Measurements from ENCODE around the gene CCDC159. TPM values are rescaled to one million over a fixed set of nuclear protein-coding genes. Genes with fewer than 3 reads are reported as not detected.
"Not testable (repeated sequence)": the region's sequence is repeated elsewhere in the genome, so short reads cannot be mapped to it uniquely, and the experiment has no call there.

The CCDC159 gene, protein sequence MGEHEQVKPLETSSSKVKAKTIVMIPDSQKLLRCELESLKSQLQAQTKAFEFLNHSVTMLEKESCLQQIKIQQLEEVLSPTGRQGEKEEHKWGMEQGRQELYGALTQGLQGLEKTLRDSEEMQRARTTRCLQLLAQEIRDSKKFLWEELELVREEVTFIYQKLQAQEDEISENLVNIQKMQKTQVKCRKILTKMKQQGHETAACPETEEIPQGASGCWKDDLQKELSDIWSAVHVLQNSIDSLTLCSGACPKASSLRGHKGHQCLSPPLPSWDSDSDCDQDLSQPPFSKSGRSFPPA
- 44.4 TPM for total RNA-seq

DNA sequence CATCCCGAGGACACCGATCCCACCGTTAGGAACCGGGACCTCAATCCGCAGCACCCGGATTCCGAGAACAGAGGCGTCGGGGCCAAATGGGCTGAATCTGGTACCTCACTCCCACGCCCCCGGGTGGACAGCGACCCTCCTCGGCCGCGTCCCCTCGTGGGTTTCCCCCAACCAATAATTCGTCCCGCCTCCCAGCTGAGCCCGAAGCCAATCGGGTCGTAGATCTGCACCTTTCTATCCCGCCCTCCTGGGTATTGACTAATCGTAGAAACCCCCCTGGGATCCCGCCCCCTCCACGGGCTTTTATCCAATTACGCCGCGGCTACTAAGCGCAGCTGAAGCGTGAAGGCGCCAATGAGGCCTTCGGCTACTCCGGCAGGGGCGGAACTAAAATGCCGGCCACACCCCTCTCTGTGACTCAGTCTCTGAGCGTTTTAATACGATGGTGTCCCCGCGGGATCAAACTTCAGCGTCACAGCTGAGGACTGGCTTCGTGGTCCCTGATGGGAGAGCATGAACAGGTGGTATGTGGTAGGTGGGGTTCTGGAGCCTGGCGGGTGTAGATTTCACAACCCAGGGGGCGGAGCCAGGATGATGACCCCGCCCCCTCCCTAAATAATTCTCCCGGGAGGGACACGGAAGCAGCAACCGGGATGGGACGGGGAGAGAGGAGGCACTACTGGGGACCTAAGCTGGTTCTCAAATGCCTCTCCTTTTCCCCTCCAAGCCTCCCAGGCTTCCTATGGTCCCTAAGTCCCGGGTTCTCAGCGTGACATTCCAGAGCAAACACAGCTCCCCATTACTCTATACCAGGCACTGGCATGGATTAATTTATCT, at the start of gene CCDC159, which contains the start of gene TMEM205:
CCDC159 (plus strand) TSS at position 416 of the 837 bp plus-strand sequence; CDS start at position 504, 88 bp downstream.
TMEM205 (minus strand) TSS at position 165 of the 837 bp plus-strand sequence. CDS start 649 bp downstream, outside the sequence.
- peak; percentile 100 for DNase-seq (ENCODE audit: low spot score)

DNA sequence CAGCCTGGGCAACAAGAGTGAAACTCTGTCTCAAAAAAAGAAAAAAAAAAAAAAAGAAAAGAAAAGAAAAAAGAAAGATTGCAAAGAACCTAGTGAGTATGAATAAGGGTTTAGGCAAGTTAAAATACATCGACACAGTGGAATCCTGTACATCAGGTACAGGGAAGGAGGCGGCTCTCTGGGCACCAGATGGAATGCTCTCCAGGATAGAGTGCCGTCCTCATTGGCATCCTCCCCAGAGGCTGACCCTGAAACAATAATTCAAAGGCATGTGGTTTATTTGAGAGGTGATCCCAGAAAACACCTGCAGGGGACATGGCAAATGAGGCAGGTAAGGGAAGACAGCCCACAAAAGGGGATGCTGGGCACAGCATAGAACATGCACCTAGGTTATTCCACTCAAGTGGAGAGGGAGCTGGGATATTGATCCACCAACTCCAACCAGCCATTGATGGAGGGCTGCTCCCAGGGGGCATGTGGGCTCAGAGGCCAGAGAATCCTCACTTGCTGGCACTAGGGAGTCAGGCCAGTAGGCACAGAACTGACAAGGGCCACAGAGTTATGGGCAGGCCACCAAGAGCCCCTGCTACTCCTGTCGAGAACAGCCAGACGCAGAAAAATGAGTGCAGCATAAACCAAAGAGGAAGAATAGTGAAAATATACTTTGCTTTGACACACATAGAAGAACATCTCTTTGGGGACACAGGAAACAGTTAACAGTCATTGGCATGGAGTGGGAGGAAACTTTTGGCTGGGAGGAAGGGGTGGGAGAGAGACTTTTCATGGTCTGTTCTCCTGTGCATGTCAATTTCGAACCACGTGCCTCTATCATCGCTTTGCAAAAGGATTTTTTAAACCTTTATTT, 46.1 kb upstream of the CCDC159 start:
- no peak for DNase-seq (ENCODE audit: low spot score)

- DNase-seq (ENCODE audit: low spot score), result no peak
These were observed 45.6 kb upstream of the CCDC159 start for GRCh38 chr19:11300811-11301120.

GRCh38 chr19:11304936-11305335, 41.4 kb upstream of the CCDC159 start:
- DNase-seq (ENCODE audit: low spot score), result no peak

GRCh38 chr19:11306337-11306736, 40.0 kb upstream of the CCDC159 start:
- no peak for DNase-seq (ENCODE audit: low spot score)

DNA sequence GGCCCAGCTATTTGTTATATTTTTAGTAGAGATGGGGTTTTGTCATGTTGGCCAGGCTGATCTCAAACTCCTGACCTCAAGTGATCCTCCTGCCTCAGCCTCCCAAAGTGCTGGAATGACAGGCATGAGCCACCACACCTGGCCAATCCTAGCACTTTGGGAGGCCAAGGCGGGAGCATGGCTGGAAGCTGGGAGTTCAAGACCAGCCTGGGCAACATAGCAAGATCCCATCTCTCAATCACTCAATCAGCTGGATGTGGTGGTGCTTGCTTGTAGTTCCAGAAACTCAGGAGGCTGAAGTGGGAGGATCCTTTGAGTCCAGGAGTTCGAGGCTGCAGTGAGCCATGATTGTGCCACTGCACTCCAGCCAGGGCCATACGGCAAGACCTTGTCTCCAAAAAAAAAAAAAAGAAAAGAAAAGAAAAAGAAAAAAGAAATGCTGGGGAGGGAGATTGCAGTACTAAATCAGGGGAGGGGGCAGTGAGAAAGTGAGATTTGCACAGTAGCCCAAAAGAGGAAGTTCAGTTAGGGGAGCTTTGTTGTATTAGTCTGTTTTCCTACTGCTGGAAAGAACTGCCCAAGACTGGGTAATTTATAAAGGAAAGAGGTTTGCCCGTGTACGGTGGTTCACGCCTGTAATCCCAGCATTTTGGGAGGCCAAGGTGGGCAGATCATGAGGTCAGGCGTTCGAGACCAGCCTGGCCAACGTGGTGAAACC, 25.9 kb upstream of the CCDC159 start:
- DNase-seq (ENCODE audit: low spot score), result not testable (repeated sequence)

- no peak for DNase-seq (ENCODE audit: low spot score)
These were observed 24.9 kb upstream of the CCDC159 start for GRCh38 chr19:11321191-11322126.

DNA sequence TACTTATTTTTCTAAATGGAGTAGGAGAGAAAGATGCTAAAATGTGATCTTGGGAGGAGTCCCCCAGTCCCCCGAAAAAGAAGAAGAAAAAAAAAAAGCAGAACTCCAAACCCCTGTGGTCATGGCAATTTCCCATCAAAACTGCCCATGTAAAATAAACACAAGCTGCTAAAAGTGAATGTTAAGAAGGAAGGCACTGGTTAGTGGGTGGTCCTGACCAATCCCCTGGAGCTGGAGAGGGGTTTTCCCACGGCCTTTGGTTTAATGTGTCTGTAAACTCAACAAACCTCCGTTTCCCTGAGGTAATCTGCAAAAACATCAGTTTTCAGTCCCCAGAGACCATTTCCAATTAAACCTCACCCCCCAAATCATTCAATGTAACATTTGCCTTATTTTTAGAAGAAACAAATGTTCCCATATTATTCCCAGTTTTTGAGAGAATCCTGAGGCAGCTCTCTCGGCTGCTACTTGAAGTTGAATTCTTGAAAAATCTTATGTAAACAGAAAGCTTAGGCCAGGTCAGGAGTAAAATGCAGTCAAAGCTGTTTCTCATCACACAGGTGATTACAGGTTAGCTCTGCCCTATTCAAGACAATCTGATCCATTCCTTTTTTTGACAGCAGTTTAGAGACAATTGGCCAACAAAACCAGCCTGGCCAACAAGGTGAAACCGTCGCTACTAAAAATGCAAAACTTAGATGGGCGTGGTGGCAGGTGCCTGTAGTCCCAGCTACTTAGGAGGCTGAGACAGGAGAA, 23.9 kb upstream of the CCDC159 start:
- no peak for DNase-seq (ENCODE audit: low spot score)

DNA sequence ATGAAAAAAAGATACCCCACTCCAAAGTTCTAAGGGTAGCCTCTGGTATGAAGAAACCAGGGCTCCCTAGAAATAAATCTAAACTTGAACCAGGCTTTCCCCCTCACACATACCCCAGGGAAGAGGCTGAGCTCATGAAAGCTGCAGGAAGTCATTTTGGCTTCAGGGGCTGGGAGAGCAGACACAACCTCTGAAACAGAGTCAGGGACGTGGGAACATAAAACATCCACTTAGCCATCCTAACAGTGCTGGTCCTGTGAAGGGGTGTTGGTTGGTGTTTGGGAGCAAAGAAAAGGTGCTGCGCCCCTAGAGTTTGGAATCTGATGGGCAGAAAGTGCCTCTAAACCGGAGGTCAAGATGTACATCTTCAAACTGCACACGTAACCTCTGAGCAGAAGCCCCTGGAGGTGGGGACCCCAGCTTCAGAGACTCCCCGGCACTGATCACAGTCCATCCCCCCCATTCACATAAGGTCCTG, 22.7 kb upstream of the CCDC159 start:
- DNase-seq (ENCODE audit: low spot score), result no peak

- DNase-seq (ENCODE audit: low spot score), result peak; percentile 91
These were observed 22.1 kb upstream of the CCDC159 start for GRCh38 chr19:11324079-11324661.

DNA sequence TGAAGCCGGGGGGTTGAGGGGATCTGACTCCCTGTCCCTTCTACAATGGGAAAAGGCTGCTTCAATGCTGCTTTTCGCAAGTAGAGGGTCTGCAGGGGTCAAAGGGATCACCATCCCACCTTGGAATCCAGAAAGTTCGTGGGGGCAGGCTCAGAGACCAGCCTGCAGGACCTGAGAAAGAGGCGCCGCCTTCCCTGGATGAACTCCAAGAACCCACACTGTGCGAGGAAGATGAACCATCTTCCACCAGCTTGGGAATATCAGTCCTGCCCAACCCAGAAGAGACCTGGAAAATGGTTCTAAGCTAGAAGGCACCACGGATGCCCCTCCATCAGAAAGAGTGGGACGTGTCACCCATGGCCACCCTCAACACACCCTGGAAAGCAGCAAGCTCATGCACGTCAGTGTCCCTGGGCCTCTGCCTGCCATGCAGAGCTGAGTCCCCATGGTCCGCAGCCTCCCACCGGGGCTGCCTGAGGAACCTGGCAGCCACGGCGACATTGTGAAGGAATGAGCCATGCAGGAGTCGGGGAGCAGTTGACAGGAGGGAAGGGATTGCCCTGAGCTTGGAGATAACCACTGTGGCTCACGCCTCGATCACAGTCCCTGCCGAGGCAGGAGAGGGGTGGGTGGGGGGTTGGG, 21.4 kb upstream of the CCDC159 start:
- DNase-seq (ENCODE audit: low spot score), result no peak

- DNase-seq (ENCODE audit: low spot score), result no peak
These were observed 20.8 kb upstream of the CCDC159 start for GRCh38 chr19:11325544-11325943.

DNA sequence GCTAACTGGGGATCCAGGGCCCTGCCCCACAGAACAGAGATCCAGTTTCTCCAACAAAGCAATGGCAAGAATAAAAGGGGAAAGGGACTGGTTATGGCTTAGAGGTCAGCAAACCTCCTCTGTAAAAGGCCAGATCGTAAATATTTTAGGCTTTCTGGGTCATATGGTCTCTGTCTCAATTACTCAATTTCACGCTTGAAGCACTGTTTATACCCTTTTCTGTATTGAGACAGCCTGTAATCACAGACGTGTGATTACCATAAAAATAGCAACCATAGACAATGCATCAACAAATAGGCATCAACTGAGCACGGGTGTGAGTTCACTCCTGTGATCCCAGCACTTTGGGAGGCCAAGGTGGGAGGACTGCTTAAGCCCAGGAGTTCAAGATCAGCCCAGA, 16.2 kb upstream of the CCDC159 start:
- DNase-seq (ENCODE audit: low spot score), result no peak

DNA sequence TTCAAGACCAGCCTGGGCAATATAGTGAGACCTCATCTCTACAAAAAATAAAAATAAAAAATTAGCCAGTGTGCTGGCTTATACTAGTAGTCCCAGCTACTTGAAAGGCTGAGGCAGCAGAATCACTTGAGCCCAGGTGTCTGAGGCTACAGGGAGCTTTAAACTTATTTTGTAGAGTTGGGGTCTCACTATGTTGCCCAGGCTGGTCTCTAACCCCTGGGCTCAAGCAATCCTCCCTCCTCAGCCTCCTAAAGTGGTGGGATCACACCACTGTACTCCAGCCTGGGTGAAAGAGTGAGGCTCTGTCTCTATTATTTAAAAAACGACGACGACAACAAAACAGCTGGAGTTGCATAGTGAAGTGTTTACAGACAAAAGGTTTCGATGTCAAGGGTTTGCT, 14.8 kb upstream of the CCDC159 start:
- no peak for DNase-seq (ENCODE audit: low spot score)

DNA sequence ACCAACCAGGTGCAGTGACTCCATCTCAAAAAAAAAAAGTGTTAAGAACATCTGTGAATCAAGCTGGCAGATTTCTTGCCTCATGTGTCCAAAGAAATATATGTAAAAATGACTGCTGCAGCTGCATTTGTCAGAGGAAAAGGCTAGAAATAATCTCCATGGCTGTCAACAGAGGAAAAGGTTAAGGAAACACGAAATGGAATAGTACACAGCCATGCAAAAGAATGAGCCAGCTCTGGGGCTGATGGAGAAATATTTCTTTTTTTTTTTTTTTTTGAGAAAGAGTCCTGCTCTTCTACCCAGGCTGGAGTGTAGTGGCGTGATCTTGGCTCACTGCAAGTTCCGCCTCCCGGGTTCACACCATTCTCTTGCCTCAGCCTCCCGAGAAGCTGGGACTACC, 13.5 kb upstream of the CCDC159 start:
- DNase-seq (ENCODE audit: low spot score), result no peak

DNA sequence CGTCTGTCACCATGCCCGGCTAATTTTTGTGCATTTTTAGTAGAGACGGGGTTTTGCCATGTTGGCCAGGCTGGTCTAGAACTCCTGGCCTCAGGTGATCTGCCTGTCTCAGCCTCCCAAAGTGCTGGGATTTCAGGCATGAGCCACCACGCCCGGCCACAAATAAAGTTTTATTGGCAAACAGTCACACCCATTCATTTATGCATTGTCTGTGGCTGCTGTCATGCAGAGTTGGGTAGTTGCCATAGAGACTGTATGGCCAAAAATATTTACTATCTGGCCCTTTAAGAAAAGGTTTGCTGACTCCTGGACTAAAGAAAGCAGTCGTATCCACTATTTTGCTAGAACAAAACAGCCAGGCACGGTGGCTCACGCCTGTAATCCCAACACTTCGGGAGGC, 12.5 kb upstream of the CCDC159 start:
- not testable (repeated sequence) for DNase-seq (ENCODE audit: low spot score)

GRCh38 chr19:11335449-11336146, 10.7 kb upstream of the CCDC159 start:
- DNase-seq (ENCODE audit: low spot score), result no peak

DNA sequence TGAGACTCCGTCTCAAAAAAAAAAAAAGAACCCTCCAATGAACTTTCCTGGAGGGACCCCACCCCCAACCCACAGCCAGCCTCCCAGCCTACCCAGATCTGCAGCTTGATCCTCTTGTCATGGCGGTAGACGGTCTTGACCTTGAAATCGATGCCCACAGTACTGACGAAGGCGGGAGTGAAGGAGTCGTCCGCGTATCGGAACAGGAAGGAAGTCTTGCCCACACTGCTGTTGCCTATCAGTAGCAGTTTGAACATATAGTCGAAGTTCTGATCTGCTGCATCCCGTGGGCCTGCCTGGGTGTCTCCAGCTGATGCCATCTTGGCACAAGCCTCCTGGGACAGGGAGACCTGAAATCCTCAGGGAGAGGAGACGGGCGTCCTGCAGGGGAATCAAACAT, 9.2 kb upstream of the CCDC159 start:
- DNase-seq (ENCODE audit: low spot score), result no peak

Data from ureter (tissue), 1 donor.